NCI-H446 (cell line): ENCODE results near the gene SFMBT2.

Source experiments
- DNase-seq, 2 experiments: peaks; one replicate each; lab custom pipeline; 2025; lab: John Stamatoyannopoulos, UW

Gene SFMBT2

GRCh38 chr10:7364474-7364873 lies 46.4 kb downstream of the SFMBT2 start:
- no peak for DNase-seq

GRCh38 chr10:7363700-7364099 lies 47.1 kb downstream of the SFMBT2 start:
- no peak for DNase-seq

GRCh38 chr10:7362471-7362870 lies 48.4 kb downstream of the SFMBT2 start:
- DNase-seq: no peak

GRCh38 chr10:7361316-7361715 lies 49.5 kb downstream of the SFMBT2 start:
- DNase-seq: no peak

GRCh38 chr10:7359954-7360353 lies 50.9 kb downstream of the SFMBT2 start:
- DNase-seq: no peak

- DNase-seq: no peak
These were observed 51.5 kb downstream of the SFMBT2 start for GRCh38 chr10:7359356-7359755.

- DNase-seq: no peak
These were observed 53.6 kb downstream of the SFMBT2 start for GRCh38 chr10:7357193-7357592.

- no peak for DNase-seq
These were observed 56.3 kb downstream of the SFMBT2 start for GRCh38 chr10:7354330-7355047.

- DNase-seq: no peak
These were observed 58.9 kb downstream of the SFMBT2 start for GRCh38 chr10:7351894-7352293.

GRCh38 chr10:7350541-7351195 lies 60.2 kb downstream of the SFMBT2 start:
- no peak for DNase-seq

GRCh38 chr10:7345717-7346116 lies 65.1 kb downstream of the SFMBT2 start:
- no peak for DNase-seq

GRCh38 chr10:7343040-7343439 lies 67.8 kb downstream of the SFMBT2 start:
- no peak for DNase-seq

GRCh38 chr10:7340179-7340874 lies 70.5 kb downstream of the SFMBT2 start:
- DNase-seq: no peak

GRCh38 chr10:7339510-7339909 lies 71.3 kb downstream of the SFMBT2 start:
- DNase-seq: no peak

GRCh38 chr10:7338469-7338868 lies 72.4 kb downstream of the SFMBT2 start:
- no peak for DNase-seq

- DNase-seq: no peak
These were observed 73.2 kb downstream of the SFMBT2 start for GRCh38 chr10:7337431-7338171.

GRCh38 chr10:7335977-7336376 lies 74.9 kb downstream of the SFMBT2 start:
- no peak for DNase-seq

GRCh38 chr10:7334642-7334964 lies 76.2 kb downstream of the SFMBT2 start:
- DNase-seq: no peak

- DNase-seq: no peak
These were observed 76.7 kb downstream of the SFMBT2 start for GRCh38 chr10:7333961-7334641.

GRCh38 chr10:7329219-7329618 lies 81.6 kb downstream of the SFMBT2 start:
- DNase-seq: no peak

- no peak for DNase-seq
These were observed 82.9 kb downstream of the SFMBT2 start for GRCh38 chr10:7327885-7328284.

GRCh38 chr10:7322623-7323022 lies 88.2 kb downstream of the SFMBT2 start:
- no peak for DNase-seq
